ENCODE results near the gene MAP1LC3B.

Gene MAP1LC3B

DNA sequence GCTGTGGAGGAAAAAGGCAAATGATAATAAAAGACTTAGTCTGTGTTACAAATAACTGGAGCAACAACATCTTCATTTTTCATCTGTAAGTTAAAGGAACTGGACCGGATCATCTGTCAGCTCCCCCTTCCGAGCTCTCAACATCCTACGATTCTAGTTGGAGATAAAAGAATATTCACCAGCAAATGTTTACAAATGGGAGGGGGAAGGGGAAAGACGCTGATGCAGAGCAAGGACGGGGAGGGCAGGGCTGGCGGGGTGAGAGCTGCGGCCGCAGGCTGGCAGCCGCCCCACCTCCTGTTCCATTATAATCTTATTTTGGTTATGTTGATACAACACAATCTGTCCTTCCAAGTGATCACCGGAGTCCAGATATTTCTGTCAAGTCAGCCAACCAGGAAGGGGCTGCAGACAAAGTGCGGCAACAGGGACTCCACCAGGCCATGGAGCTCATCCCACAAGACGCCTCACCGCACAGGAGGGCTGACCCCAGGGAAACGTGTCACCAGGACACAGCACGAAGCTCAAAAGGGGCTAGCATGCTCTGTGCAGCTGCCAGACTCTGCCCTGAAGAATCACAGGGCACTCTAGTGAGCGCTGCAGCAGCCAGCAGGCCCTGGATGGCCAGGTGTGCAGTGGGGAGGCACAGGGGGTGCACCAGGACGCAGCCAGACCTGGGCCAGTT, 28.2 kb upstream of the MAP1LC3B start:
- DNase-seq = peak; percentile 27

DNA sequence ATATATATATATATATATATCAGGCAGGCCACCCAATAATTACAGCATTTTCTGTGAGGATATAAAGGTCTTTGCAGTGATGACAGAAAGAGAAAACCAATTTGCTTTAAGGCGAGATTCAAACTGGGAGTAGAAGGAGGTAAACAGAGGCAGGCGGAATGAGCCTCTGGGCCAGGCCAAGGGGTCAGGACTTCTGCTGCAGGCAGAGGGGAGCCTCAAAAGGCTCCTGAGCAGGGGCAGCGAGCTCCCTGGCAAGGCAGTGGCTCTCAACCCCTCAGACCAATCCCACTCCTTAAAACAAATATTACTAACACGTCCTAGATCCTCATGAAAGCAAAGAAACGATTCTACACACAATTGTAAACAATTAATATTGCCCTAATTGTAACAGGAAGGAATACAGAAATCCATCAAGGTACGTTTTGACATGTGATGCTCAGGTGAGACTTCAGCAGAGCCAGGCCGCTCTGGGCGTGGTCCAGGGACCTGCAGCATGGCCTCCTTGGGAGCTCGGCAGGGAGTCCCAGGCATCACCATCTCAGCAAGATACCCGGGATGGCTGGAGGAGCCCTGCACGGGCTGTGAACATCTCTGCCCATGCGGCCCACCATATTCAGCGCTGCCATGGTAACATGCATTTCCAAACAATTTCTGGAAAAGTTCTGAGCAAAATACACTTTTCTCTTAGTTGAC, 27.0 kb upstream of the MAP1LC3B start:
- H3K27ac ChIP-seq = no peak overlapping the region
- peaks cover 12% of the 10 kb centered on the region; the same call in 1 of the 2 replicates for H3K36me3 ChIP-seq
- no peak for DNase-seq
- H3K27me3 ChIP-seq (ENCODE audit: insufficient read depth, low read depth, severe bottlenecking) = no peaks in the 10 kb centered on the region
- H3K9me3 ChIP-seq (ENCODE audit: severe bottlenecking) = no peaks in the 10 kb centered on the region
- TF ChIP-seq CTCF (IDR thresholded peaks at IDR 0.05; ENCODE audit: low read depth, low read length) = no peak
- no peak overlapping the region for H3K4me3 ChIP-seq (ENCODE audit: low read depth, low read length)

More for the DNA sequence above, 28.2 kb upstream of the MAP1LC3B start:
- H3K27me3 ChIP-seq (ENCODE audit: insufficient read depth, low read depth, severe bottlenecking) = no peaks in the 10 kb centered on the region
- peak overlapping the region; percentile 67 for H3K27ac ChIP-seq
- peaks cover 22% of the 10 kb centered on the region for H3K36me3 ChIP-seq
- peak overlapping the region; percentile 8 for H3K4me3 ChIP-seq (ENCODE audit: low read depth, low read length)
- no peaks in the 10 kb centered on the region for H3K9me3 ChIP-seq (ENCODE audit: severe bottlenecking)
- no peak for TF ChIP-seq CTCF (IDR thresholded peaks at IDR 0.05; ENCODE audit: low read depth, low read length)

DNA sequence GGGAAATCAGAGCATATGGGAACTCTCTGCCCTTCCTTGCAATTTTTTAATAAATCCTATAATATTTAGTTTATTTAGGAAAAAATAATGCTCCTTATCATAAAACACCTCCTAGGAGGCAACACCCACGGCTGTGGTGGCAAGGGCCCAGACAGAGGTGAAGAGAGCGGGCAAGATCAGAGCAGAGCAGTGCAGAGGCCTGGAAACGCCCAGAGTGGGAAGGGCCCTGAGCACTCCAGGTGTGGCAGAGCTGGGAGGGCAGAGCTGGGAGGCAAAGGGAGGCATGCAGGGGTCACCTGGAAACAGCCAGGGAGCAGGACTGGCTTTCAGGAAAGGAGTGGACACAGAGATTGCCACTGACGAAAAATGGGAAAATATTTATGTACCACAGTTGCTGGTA, 25.8 kb upstream of the MAP1LC3B start:
- Histone ChIP-seq H3K4me3 (ENCODE audit: low read depth, low read length) (no peak overlapping the region), H3K27me3 (ENCODE audit: insufficient read depth, low read depth, severe bottlenecking) (no peaks in the 10 kb centered on the region), H3K27ac (no peak overlapping the region), H3K36me3 (peaks cover 12% of the 10 kb centered on the region; the same call in 1 of the 2 replicates), H3K9me3 (ENCODE audit: severe bottlenecking) (no peaks in the 10 kb centered on the region)
- TF ChIP-seq CTCF (IDR thresholded peaks at IDR 0.05; ENCODE audit: low read depth, low read length) = no peak
- DNase-seq = no peak

DNA sequence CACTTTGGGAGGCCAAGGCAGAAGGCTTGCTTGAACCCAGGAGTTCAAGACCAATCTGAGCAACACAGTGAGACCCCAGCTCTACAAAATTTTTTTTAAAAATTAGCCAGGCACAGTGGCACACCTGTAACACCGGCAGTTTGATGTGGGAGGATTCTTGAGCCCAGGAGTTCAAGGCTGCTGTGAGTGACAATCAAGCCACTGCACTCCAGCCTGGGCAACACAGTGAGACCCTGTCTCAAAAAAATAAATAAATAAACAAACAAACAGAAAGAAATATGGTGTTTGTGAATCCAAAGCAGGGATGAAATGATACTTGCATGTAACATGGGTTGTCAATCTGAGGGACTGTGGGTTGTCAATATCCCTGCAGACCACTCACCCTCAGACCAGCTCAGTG, 25.2 kb upstream of the MAP1LC3B start:
- Histone ChIP-seq H3K27me3 (ENCODE audit: insufficient read depth, low read depth, severe bottlenecking) (no peaks in the 10 kb centered on the region), H3K9me3 (ENCODE audit: severe bottlenecking) (no peaks in the 10 kb centered on the region), H3K4me3 (ENCODE audit: low read depth, low read length) (no peak overlapping the region), H3K27ac (no peak overlapping the region), H3K36me3 (peaks cover 6% of the 10 kb centered on the region; the same call in 1 of the 2 replicates)
- no peak for DNase-seq
- no peak for TF ChIP-seq CTCF (IDR thresholded peaks at IDR 0.05; ENCODE audit: low read depth, low read length)

DNA sequence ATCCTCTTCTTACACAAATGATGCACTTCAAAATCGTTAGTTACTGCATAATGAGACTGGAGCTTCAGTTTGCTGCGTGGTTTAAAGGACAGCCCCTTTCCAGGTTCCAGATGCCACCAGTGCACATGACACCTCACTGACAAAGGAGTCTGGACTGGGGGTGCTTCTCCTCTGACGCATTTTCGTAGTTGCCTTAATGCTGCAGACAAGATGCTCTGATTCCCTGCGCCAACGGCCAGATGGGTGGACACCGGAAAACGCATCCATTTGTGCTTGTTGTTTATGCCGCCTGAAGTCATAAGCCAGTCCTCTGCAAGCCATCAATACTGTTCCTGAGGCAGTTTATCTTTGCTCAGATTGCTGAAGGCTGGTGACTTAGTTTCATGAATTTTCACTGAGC, 24.6 kb upstream of the MAP1LC3B start:
- no peak overlapping the region for H3K27ac ChIP-seq
- H3K36me3 ChIP-seq = peaks cover 4% of the 10 kb centered on the region; the same call in 1 of the 2 replicates
- TF ChIP-seq CTCF (IDR thresholded peaks at IDR 0.05; ENCODE audit: low read depth, low read length) = no peak
- H3K9me3 ChIP-seq (ENCODE audit: severe bottlenecking) = no peaks in the 10 kb centered on the region
- DNase-seq = no peak
- H3K27me3 ChIP-seq (ENCODE audit: insufficient read depth, low read depth, severe bottlenecking) = no peaks in the 10 kb centered on the region
- no peak overlapping the region for H3K4me3 ChIP-seq (ENCODE audit: low read depth, low read length)
